Kidney epithelial cell (primary cell): Measurements from ENCODE around the gene UBE2D3. TPM values are rescaled to one million over a fixed set of nuclear protein-coding genes. Genes with fewer than 3 reads are reported as not detected.

ENCODE experiments used
- DNase-seq: peaks from one replicate; pipeline ENCODE4 v3.0.0-alpha.2; 2010; ENCODE audit warnings: low read depth
- H3K27me3 ChIP-seq: 2 replicates; pipeline ENCODE4 v1.6.0; 2011; ENCODE audit warnings: low read length; ENCODE audit not compliant: control insufficient read depth, insufficient read depth
- H3K36me3 ChIP-seq: 2 replicates; pipeline ENCODE4 v1.5.1; 2011; ENCODE audit warnings: low read length; ENCODE audit not compliant: control insufficient read depth, insufficient read depth
- H3K4me3 ChIP-seq: 2 replicates; pipeline ENCODE4 v1.5.1; 2011; ENCODE audit warnings: low read depth, mild to moderate bottlenecking, control low read depth, low read length
- CTCF ChIP-seq: IDR thresholded peaks from 2 replicates; pipeline ENCODE4 v1.5.1; 2011; ENCODE audit warnings: mild to moderate bottlenecking, moderate library complexity, low read length, control low read depth, inconsistent platforms; ENCODE audit not compliant: insufficient read depth, poor library complexity, severe bottlenecking
- total RNA-seq: library from RNA; depleted of rRNA; stranded (reverse); fragments of >200 nt; gene quantifications from 2 replicates; pipeline ENCODE4 v1.2.3, GENCODE V29; 2015

UBE2D3 gene
- total RNA-seq, 1 donor from 2014 or later, result 376 TPM

GRCh38 chr4:102781570-102781969, 45.8 kb downstream of the UBE2D3 start:
- Histone ChIP-seq H3K36me3 (no peaks in the 10 kb centered on the region), H3K4me3 (no peak overlapping the region), H3K27me3 (peaks cover 2% of the 10 kb centered on the region)
- DNase-seq, result no peak
- no peak for TF ChIP-seq CTCF

GRCh38 chr4:102780476-102781144, 46.7 kb downstream of the UBE2D3 start:
- TF ChIP-seq CTCF, result no peak
- DNase-seq, result peak; percentile 71
- Histone ChIP-seq H3K36me3 (no peaks in the 10 kb centered on the region), H3K4me3 (no peak overlapping the region), H3K27me3 (peaks cover 2% of the 10 kb centered on the region)

- TF ChIP-seq CTCF, result no peak
- Histone ChIP-seq H3K27me3 (peaks cover 2% of the 10 kb centered on the region), H3K4me3 (no peak overlapping the region), H3K36me3 (no peaks in the 10 kb centered on the region)
- no peak for DNase-seq
Measured at GRCh38 chr4:102779204-102779603, 48.1 kb downstream of the UBE2D3 start.

GRCh38 chr4:102778720-102779119, 48.6 kb downstream of the UBE2D3 start:
- Histone ChIP-seq H3K27me3 (peaks cover 2% of the 10 kb centered on the region), H3K36me3 (no peaks in the 10 kb centered on the region), H3K4me3 (no peak overlapping the region)
- DNase-seq, result no peak
- TF ChIP-seq CTCF, result no peak

GRCh38 chr4:102775805-102776204, 51.5 kb downstream of the UBE2D3 start:
- H3K4me3 ChIP-seq, result no peak overlapping the region
- TF ChIP-seq CTCF, result no peak
- DNase-seq, result no peak
- H3K36me3 ChIP-seq, result no peaks in the 10 kb centered on the region
- H3K27me3 ChIP-seq, result peaks cover 2% of the 10 kb centered on the region

- Histone ChIP-seq H3K27me3 (peaks cover 2% of the 10 kb centered on the region), H3K36me3 (no peaks in the 10 kb centered on the region), H3K4me3 (no peak overlapping the region)
- no peak for TF ChIP-seq CTCF
- DNase-seq, result no peak
Measured at GRCh38 chr4:102774254-102774653, 53.1 kb downstream of the UBE2D3 start.
